Smooth muscle cell (in vitro differentiated cells): ENCODE measurements around the gene CAMK4. TPM values are rescaled to one million over a fixed set of nuclear protein-coding genes. Genes with fewer than 3 reads are reported as not detected.

Experiments used
- DNase-seq: peaks from one replicate; lab custom pipeline; 2025; ENCODE audit not compliant: unreplicated experiment; lab: John Stamatoyannopoulos, UW
- H2AFZ ChIP-seq: fragments of 200-600 bp; sonication (generic); 2 replicates; pipeline ENCODE4 v1.6.0; 2016; ENCODE audit warnings: antibody characterized with exemption, low read depth, mild to moderate bottlenecking
- H3F3A ChIP-seq: fragments of 200-600 bp; sonication (generic); 2 replicates; pipeline ENCODE4 v1.6.0; 2017; ENCODE audit warnings: antibody characterized with exemption, low read depth
- H3K27ac ChIP-seq: fragments of 200-600 bp; sonication (generic); 2 replicates; pipeline ENCODE4 v1.5.1; 2016; ENCODE audit warnings: low read depth, mild to moderate bottlenecking
- H3K27me3 ChIP-seq: fragments of 200-600 bp; sonication (generic); 2 replicates; pipeline ENCODE4 v1.6.1; 2016; ENCODE audit warnings: low read depth, mild to moderate bottlenecking
- H3K36me3 ChIP-seq: fragments of 200-600 bp; sonication (generic); 2 replicates; pipeline ENCODE4 v1.5.1; 2016; ENCODE audit warnings: low read depth
- H3K4me1 ChIP-seq: fragments of 200-600 bp; sonication (generic); 2 replicates; pipeline ENCODE4 v1.5.1; 2016; ENCODE audit warnings: low read depth
- H3K4me2 ChIP-seq: fragments of 200-600 bp; sonication (generic); 2 replicates; pipeline ENCODE4 v1.6.0; 2016; ENCODE audit warnings: mild to moderate bottlenecking
- H3K4me3 ChIP-seq: fragments of 200-600 bp; sonication (generic); 2 replicates; pipeline ENCODE4 v1.5.1; 2016; ENCODE audit warnings: mild to moderate bottlenecking
- H3K79me2 ChIP-seq: fragments of 200-600 bp; sonication (generic); 2 replicates; pipeline ENCODE4 v1.6.0; 2016; ENCODE audit warnings: low read depth, mild to moderate bottlenecking
- H3K9ac ChIP-seq: fragments of 200-600 bp; sonication (generic); 2 replicates; pipeline ENCODE4 v1.6.0; 2016; ENCODE audit warnings: low read depth
- H3K9me3 ChIP-seq: fragments of 200-600 bp; sonication (generic); replicated peaks from 2 replicates; pipeline ENCODE4 v1.5.1; 2016; ENCODE audit warnings: low read depth
- H4K20me1 ChIP-seq: fragments of 200-600 bp; sonication (generic); 2 replicates; pipeline ENCODE4 v1.6.0; 2016; ENCODE audit warnings: low read depth
- WGBS: methylation state at CpG from one replicate; pipeline ENCODE4 v1.1.7; 2016; ENCODE audit warnings: low lambda C conversion rate; 5-methylcytosine and 5-hydroxymethylcytosine counted together
- polyA plus RNA-seq: library from polyadenylated mRNA; unstranded; fragments of >200 nt; fragmentation: Nextera tagmentation; extraction: Ambion mirVana; gene quantifications from 2 replicates; pipeline ENCODE4 v1.2.1, GENCODE V29; 2016
- total RNA-seq: library from RNA; depleted of rRNA; stranded (reverse); fragments of >200 nt; gene quantifications from 2 replicates; pipeline ENCODE4 v1.2.3, GENCODE V29; 2014
- TF ChIP-seq, protein P1 (sequence below): fragments of 200-600 bp; sonication (generic); IDR thresholded peaks from 2 replicates; pipeline ENCODE4 v1.5.1; 2017; ENCODE audit warnings: borderline replicate concordance, mild to moderate bottlenecking, antibody characterized with exemption; ENCODE audit not compliant: insufficient read depth, poor library complexity, severe bottlenecking

Gene CAMK4
- total and polyA plus RNA-seq, 2 experiments from 2014 or later, result 1.1 to 3.6 TPM

DNA sequence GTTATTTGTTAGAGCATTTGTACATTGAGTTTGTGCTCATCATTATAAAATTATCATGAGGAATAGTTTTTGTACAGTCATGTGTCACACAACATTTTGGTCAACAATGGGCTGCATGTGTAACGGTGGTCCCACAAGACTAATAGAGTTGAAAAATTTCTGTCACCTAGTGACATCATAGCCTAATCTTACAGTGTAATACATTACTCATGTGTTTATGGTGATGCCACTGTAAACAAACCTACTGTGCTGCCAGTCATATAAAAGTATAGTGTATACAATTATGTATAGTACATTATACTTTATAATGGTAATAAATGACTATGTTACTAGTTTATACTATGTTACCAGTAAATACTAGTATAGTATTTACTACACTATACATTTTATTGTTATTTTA lies 3.0 kb upstream of the CAMK4 start:
- 93% methylated on average over 1 of the region's 1 CpG for WGBS
- H3K4me1 ChIP-seq, result peaks cover 3% of the 10 kb centered on the region

DNA sequence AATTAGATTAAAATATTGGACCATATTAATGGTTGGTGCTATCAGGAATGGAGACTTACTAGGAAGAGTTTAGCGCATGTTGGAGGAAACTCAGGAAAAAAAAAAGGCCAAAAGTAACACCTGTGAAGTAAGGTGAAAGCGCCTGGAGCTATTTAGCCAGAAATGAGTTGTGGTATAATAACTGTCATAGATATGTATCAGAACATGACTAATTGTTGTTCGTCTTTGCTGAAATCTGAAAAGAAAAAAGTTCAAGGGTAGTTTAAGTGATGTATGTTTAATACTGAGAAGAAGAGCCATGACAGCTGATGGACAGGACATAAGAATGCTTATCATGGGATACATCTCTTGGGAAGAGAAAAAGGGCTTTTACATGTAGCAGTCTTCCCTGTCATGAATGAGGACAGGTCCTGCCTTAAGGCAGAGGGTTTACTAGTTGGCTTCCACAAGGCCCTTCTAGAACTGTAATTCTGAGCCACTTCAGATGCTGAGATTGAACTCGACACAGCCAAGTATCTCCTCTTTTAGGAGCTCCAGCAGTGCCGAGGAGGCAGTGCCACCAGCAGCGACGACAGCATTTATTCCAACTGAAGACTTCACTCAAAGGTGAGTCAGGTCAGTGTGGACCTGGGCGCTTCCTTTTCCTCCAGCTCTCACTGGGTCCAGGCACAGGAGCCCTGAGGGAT lies 940 bp upstream of the CAMK4 start:
- Histone ChIP-seq H3K27ac (no peak overlapping the region), H2AFZ (peak overlapping the region; percentile 94), H3K4me1 (peaks cover 3% of the 10 kb centered on the region), H3K4me2 (peak overlapping the region; percentile 93), H3K27me3 (peaks cover 32% of the 10 kb centered on the region), H4K20me1 (no peaks in the 10 kb centered on the region), H3F3A (no peaks in the 10 kb centered on the region), H3K36me3 (no peaks in the 10 kb centered on the region), H3K4me3 (peak overlapping the region; percentile 70), H3K9me3 (no peaks in the 10 kb centered on the region), H3K9ac (no peak overlapping the region), H3K79me2 (no peaks in the 10 kb centered on the region)
- WGBS, result 38% methylated on average over 8 of the region's 8 CpGs
- DNase-seq, result no peak
- TF ChIP-seq, protein P1, sequence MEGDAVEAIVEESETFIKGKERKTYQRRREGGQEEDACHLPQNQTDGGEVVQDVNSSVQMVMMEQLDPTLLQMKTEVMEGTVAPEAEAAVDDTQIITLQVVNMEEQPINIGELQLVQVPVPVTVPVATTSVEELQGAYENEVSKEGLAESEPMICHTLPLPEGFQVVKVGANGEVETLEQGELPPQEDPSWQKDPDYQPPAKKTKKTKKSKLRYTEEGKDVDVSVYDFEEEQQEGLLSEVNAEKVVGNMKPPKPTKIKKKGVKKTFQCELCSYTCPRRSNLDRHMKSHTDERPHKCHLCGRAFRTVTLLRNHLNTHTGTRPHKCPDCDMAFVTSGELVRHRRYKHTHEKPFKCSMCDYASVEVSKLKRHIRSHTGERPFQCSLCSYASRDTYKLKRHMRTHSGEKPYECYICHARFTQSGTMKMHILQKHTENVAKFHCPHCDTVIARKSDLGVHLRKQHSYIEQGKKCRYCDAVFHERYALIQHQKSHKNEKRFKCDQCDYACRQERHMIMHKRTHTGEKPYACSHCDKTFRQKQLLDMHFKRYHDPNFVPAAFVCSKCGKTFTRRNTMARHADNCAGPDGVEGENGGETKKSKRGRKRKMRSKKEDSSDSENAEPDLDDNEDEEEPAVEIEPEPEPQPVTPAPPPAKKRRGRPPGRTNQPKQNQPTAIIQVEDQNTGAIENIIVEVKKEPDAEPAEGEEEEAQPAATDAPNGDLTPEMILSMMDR, result no peak

More for the DNA sequence above, 3.0 kb upstream of the CAMK4 start:
- Histone ChIP-seq H3K36me3 (no peaks in the 10 kb centered on the region), H3K27me3 (peaks cover 28% of the 10 kb centered on the region), H3K79me2 (no peaks in the 10 kb centered on the region), H3K9ac (no peak overlapping the region), H3K4me2 (no peak overlapping the region), H4K20me1 (no peaks in the 10 kb centered on the region), H3K27ac (no peak overlapping the region), H3K9me3 (no peaks in the 10 kb centered on the region), H3F3A (no peaks in the 10 kb centered on the region), H3K4me3 (no peak overlapping the region), H2AFZ (no peak overlapping the region)
- DNase-seq, result no peak
- TF ChIP-seq, protein P1, result no peak

DNA sequence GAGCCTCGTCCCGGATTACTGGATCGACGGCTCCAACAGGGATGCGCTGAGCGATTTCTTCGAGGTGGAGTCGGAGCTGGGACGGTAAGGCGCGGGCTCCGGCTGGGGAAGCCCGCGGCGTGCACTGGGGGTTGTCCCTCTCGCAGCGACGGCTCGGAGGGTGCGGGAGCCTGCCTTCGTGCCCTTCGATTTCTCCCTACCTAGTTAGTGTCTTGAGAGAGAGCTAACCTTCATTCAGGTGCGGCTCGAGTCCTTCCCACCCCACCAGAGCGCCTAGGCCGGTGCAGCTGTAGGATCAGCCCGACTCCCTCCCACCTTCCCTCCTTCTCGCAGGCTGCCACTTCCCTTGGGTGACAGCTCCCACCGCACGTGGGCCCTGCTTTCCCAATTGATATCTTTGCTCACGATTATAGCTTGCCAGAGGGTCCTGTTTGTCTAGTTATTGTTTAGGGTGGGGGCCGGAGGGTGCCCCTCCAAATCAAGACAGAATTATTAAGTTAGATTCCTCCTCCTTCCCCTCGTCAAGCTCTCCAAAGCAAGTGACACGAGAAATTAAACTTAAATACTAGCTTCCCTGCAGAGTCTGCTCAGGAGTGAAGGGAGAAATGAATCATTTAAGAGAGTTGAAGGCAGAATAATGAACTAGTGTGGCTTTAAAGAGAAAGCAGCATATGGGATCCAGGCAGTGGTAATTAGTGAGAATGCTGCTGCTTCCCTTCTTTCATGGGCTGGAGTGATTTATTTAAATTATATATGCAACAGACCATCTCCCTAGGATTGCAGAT lies 569 bp downstream of the CAMK4 start:
- no peak for DNase-seq
- Histone ChIP-seq H4K20me1 (no peaks in the 10 kb centered on the region), H3K4me2 (peak overlapping the region; percentile 93), H3K9ac (no peak overlapping the region), H3K27me3 (peaks cover 32% of the 10 kb centered on the region), H2AFZ (peak overlapping the region; percentile 94), H3K9me3 (no peaks in the 10 kb centered on the region), H3K4me1 (peaks cover 3% of the 10 kb centered on the region), H3K4me3 (peak overlapping the region; percentile 70), H3K36me3 (no peaks in the 10 kb centered on the region), H3K27ac (no peak overlapping the region), H3K79me2 (no peaks in the 10 kb centered on the region), H3F3A (no peaks in the 10 kb centered on the region)
- TF ChIP-seq, protein P1, result no peak
- WGBS, result 5% methylated on average over 32 of the region's 34 CpGs
